Measurements from ENCODE around the gene PPM1A. TPM values are rescaled to one million over a fixed set of nuclear protein-coding genes. Genes with fewer than 3 reads are reported as not detected.

Gene PPM1A
- total RNA-seq: 10.2 and 21.0 TPM in 2 replicates

DNA sequence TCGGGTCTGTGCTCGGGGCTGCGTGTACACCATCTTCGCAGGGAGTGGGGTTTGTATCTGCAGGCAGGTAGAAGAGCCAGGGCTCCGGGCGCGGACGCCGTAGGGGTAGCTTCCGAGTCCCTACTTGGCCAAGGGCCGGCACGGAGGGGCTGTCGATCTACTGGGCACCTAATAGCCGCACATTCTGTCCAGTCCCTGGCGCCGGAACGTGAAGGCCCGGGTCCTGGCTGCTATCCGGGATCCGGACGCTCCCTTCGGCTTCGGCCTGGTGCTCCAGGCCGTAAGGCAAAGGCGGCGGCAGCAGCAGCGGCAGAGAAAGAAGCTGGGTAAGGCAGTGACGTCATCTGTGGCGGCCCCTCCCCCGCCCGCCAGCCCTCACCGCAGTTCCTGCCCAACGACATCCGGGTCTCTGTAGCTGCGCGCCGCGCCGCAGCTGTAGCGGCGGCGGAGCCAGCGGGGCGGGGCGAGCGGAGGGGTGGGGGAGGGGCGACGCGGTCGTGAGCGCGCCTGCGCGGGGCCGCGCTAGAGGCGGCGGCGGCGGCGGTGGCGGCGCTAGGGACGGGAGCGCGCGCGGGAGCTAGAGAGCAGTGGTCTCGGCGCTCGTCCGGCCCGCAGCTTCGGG lies at the start of gene PPM1A:
PPM1A (plus strand) TSS at position 525 of the 622 bp plus-strand sequence. CDS start 33,483 bp downstream, outside the sequence.
- TF ChIP-seq, protein P1, sequence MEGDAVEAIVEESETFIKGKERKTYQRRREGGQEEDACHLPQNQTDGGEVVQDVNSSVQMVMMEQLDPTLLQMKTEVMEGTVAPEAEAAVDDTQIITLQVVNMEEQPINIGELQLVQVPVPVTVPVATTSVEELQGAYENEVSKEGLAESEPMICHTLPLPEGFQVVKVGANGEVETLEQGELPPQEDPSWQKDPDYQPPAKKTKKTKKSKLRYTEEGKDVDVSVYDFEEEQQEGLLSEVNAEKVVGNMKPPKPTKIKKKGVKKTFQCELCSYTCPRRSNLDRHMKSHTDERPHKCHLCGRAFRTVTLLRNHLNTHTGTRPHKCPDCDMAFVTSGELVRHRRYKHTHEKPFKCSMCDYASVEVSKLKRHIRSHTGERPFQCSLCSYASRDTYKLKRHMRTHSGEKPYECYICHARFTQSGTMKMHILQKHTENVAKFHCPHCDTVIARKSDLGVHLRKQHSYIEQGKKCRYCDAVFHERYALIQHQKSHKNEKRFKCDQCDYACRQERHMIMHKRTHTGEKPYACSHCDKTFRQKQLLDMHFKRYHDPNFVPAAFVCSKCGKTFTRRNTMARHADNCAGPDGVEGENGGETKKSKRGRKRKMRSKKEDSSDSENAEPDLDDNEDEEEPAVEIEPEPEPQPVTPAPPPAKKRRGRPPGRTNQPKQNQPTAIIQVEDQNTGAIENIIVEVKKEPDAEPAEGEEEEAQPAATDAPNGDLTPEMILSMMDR (conservative IDR thresholded peaks at IDR 0.05; ENCODE audit: low read depth, low read length): no peak
- peak within 1 kb of the TSS; percentile 69 for H3K4me3 ChIP-seq (ENCODE audit: low read depth, low read length)
- DNase-seq (ENCODE audit: low read depth): no peak

DNA sequence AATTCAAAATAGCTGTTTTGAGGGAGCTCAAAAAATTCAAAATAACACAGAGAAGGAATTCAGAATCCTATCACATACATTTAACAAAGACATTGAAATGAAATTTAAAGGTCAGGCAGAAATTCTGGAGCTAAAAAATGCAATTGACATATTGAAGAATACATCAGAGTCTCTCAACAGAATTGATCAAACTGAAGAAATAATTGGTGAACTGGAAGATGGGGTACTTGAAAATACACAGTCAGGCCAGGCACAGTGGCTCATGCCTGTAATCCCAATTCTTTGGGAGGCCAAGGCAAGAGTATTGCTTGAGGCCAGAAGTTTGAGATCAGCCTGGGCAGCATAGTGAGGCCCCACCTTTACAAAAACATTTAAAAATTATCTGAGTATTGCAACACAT lies 49.7 kb upstream of the PPM1A start:
- no peak for DNase-seq (ENCODE audit: low read depth)
- H3K4me3 ChIP-seq (ENCODE audit: low read depth, low read length): no peak overlapping the region
- TF ChIP-seq, protein P1 (conservative IDR thresholded peaks at IDR 0.05; ENCODE audit: low read depth, low read length): no peak

GRCh38 chr14:60204104-60204842 lies 44.7 kb upstream of the PPM1A start:
- TF ChIP-seq, protein P1 (conservative IDR thresholded peaks at IDR 0.05; ENCODE audit: low read depth, low read length): no peak
- DNase-seq (ENCODE audit: low read depth): no peak
- no peak overlapping the region for H3K4me3 ChIP-seq (ENCODE audit: low read depth, low read length)

DNA sequence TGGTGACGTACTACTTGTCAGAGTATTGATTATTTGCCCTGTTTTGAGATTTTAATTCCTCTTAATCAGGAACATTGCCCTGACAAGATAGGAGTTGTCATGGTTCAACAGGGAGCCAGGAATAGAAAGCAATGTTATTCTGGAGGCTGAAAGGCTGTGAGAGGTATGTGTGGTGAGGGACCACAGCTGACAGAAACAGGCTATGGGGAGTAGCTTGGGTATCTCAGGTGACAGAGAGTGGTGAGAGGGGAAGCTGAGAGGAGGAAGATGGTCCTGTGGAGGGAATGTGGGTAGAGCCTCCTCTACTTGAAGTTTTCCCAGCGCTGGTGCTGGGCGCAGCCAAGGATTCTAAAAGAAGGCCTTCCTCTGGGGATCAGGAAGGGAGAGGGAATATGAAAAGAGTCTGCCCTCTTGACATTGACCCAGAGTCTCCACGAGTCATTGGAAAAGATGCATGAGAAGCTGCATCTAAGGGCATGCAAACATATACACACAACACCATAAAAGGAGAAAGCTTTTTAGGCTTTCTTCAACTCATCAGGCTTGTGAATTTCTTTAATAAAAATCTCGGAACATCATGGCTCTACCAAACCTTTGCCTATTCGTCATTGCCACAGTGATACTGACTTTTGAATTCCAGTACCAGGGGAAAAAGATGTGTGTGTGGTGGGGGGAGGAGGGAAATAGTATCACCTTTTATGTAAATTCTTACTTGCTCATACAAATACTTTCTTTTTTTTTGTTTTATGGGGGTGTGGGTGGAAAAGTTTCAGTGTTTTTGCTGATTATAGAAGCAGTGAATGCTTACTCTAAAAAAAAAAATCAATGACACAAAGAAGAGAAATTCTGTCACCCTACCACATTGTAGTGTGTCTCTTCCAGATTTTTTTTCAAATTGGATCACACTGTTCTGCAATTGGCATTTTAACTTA lies 43.9 kb upstream of the PPM1A start:
- TF ChIP-seq, protein P1 (conservative IDR thresholded peaks at IDR 0.05; ENCODE audit: low read depth, low read length): no peak
- H3K4me3 ChIP-seq (ENCODE audit: low read depth, low read length): no peak overlapping the region
- no peak for DNase-seq (ENCODE audit: low read depth)

DNA sequence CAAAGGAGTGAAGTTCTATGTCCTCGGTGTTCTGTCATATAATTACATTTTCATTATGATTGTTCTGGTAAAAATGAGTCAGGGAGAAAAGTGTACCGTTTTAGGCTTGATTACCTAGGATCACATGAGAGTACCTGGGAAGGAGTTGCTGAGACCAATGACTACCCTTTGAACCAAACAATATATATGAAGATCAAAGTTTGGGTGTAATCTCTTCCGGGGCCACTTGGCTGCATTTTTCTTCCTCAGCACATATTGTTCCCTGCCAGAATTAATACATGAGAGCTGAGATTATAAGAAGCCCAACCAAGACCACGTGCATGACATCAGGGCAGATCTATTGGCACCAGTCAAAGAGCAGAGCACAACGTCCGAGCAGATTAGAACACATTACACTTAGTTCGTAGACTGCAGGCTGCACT lies 42.8 kb upstream of the PPM1A start:
- TF ChIP-seq, protein P1 (conservative IDR thresholded peaks at IDR 0.05; ENCODE audit: low read depth, low read length): no peak
- no peak for DNase-seq (ENCODE audit: low read depth)
- no peak overlapping the region for H3K4me3 ChIP-seq (ENCODE audit: low read depth, low read length)

GRCh38 chr14:60206837-60207533 lies 42.0 kb upstream of the PPM1A start:
- no peak overlapping the region for H3K4me3 ChIP-seq (ENCODE audit: low read depth, low read length)
- no peak for DNase-seq (ENCODE audit: low read depth)
- TF ChIP-seq, protein P1 (conservative IDR thresholded peaks at IDR 0.05; ENCODE audit: low read depth, low read length): no peak
